Mesenchymal stem cell (in vitro differentiated cells and primary cell): ENCODE data around the gene LMX1B.

Source experiments
- DNase-seq: peaks from one replicate; pipeline ENCODE4 v3.0.0-alpha.2; 2013
- H2AFZ ChIP-seq: one replicate; pipeline ENCODE4 v1.6.1; 2013; ENCODE audit warnings: low read depth, mild to moderate bottlenecking, control low read depth, inconsistent platforms, low read length, moderate library complexity
- H2AK5ac ChIP-seq: 2 replicates; pipeline ENCODE4 v1.6.1; 2013; ENCODE audit warnings: low read length, moderate library complexity, mild to moderate bottlenecking, inconsistent platforms; ENCODE audit not compliant: severe bottlenecking
- H2BK120ac ChIP-seq: one replicate; pipeline ENCODE4 v1.6.1; 2013; ENCODE audit warnings: low read depth, mild to moderate bottlenecking, inconsistent platforms, low read length, moderate library complexity
- H2BK12ac ChIP-seq, 2 experiments: one replicate each; pipeline ENCODE4 v1.6.1; 2013; ENCODE audit warnings: inconsistent platforms in 2 of 2, low read length in 2 of 2, mild to moderate bottlenecking in 2 of 2, moderate library complexity in 2 of 2, control low read depth in 1 of 2
- H2BK15ac ChIP-seq: one replicate; pipeline ENCODE4 v1.6.1; 2013; ENCODE audit warnings: mild to moderate bottlenecking, low read depth, inconsistent platforms; ENCODE audit not compliant: poor library complexity, severe bottlenecking
- H2BK5ac ChIP-seq: 2 replicates; pipeline ENCODE4 v1.6.1; 2013; ENCODE audit warnings: low read depth, mild to moderate bottlenecking, low read length, control low read depth, inconsistent platforms; ENCODE audit not compliant: poor library complexity, severe bottlenecking
- H3K14ac ChIP-seq, 2 experiments: one replicate each; pipeline ENCODE4 v1.6.1; 2013; ENCODE audit warnings: inconsistent platforms in 2 of 2, low read length in 2 of 2, control low read depth in 1 of 2, mild to moderate bottlenecking in 1 of 2, moderate library complexity in 1 of 2
- H3K18ac ChIP-seq, 2 experiments: one replicate each; pipeline ENCODE4 v1.6.1; 2013; ENCODE audit warnings: inconsistent platforms in 2 of 2, low read length in 2 of 2, control low read depth in 1 of 2, low read depth in 1 of 2, mild to moderate bottlenecking in 1 of 2
- H3K23ac ChIP-seq, 2 experiments: one replicate each; pipeline ENCODE4 v1.6.1; 2013; ENCODE audit warnings: inconsistent platforms in 2 of 2, low read length in 2 of 2, mild to moderate bottlenecking in 2 of 2, moderate library complexity in 2 of 2, control low read depth in 1 of 2
- H3K27ac ChIP-seq: 2 replicates; pipeline ENCODE4 v1.5.1; 2013; ENCODE audit warnings: mild to moderate bottlenecking, moderate library complexity, low read length, control low read depth, inconsistent platforms; ENCODE audit not compliant: poor library complexity, severe bottlenecking
- H3K27me3 ChIP-seq, 2 experiments: 2 replicates each; pipeline versions ENCODE4 v1.6.1 to v1.7.0; 2013; ENCODE audit warnings: low read length in 2 of 2, mild to moderate bottlenecking in 2 of 2, moderate library complexity in 2 of 2, control low read depth in 1 of 2, inconsistent platforms in 1 of 2; ENCODE audit not compliant: control insufficient read depth in 1 of 2, insufficient read depth in 1 of 2
- H3K36me3 ChIP-seq, 2 experiments: 2 replicates each; pipeline versions ENCODE4 v1.6.1 to v1.7.0; 2013; ENCODE audit warnings: low read length in 2 of 2, control low read depth in 1 of 2, inconsistent platforms in 1 of 2, low read depth in 1 of 2, mild to moderate bottlenecking in 1 of 2; ENCODE audit not compliant: insufficient read depth in 2 of 2, control insufficient read depth in 1 of 2
- H3K4ac ChIP-seq, 2 experiments: one replicate each; pipeline ENCODE4 v1.6.1; 2013; ENCODE audit warnings: inconsistent platforms in 2 of 2, low read length in 2 of 2, mild to moderate bottlenecking in 2 of 2, moderate library complexity in 2 of 2, control low read depth in 1 of 2, low read depth in 1 of 2
- H3K4me1 ChIP-seq: 2 replicates; pipeline ENCODE4 v1.6.1; 2013; ENCODE audit warnings: low read depth, low read length, control low read depth; ENCODE audit not compliant: control insufficient read depth, insufficient read depth
- H3K4me2 ChIP-seq: 2 replicates; pipeline ENCODE4 v1.6.1; 2013; ENCODE audit warnings: low read length, mild to moderate bottlenecking, inconsistent platforms; ENCODE audit not compliant: poor library complexity, severe bottlenecking
- H3K4me3 ChIP-seq, 2 experiments: 2 replicates each; pipeline versions ENCODE4 v1.5.1 to v1.7.0; 2013; ENCODE audit warnings: low read length in 2 of 2, mild to moderate bottlenecking in 2 of 2, control low read depth in 1 of 2, low read depth in 1 of 2; ENCODE audit not compliant: insufficient read depth in 1 of 2
- H3K79me1 ChIP-seq: replicated peaks from 2 replicates; pipeline ENCODE4 v1.6.1; 2013; ENCODE audit warnings: mild to moderate bottlenecking, control low read depth, low read length, inconsistent platforms; ENCODE audit not compliant: poor library complexity, severe bottlenecking
- H3K9ac ChIP-seq: 2 replicates; pipeline ENCODE4 v1.7.0; 2013; ENCODE audit warnings: mild to moderate bottlenecking, low read length, moderate library complexity
- H3K9me3 ChIP-seq: 2 replicates; pipeline ENCODE4 v1.7.0; 2013; ENCODE audit warnings: mild to moderate bottlenecking, low read length; ENCODE audit not compliant: control insufficient read depth
- H4K8ac ChIP-seq: one replicate; pipeline ENCODE4 v1.6.1; 2013; ENCODE audit warnings: inconsistent platforms, mild to moderate bottlenecking, low read length, moderate library complexity
- H4K91ac ChIP-seq: one replicate; pipeline ENCODE4 v1.6.1; 2013; ENCODE audit warnings: mild to moderate bottlenecking, low read length, inconsistent platforms
- WGBS: methylation state at CpG from one replicate; pipeline ENCODE4 v1.1.7; 2013; ENCODE audit warnings: mixed read lengths; 5-methylcytosine and 5-hydroxymethylcytosine counted together

LMX1B gene

GRCh38 chr9:126733005-126733404, 119.3 kb downstream of the LMX1B start:
- H2BK5ac ChIP-seq, result no peak overlapping the region
- H3K4me2 ChIP-seq, result no peak overlapping the region
- no peak overlapping the region for H3K18ac ChIP-seq
- H3K27me3 ChIP-seq, result peaks cover under 1 to 11% of the 10 kb centered on the region in 2 experiments
- no peak overlapping the region for H2AFZ ChIP-seq
- no peaks in the 10 kb centered on the region for H3K79me1 ChIP-seq
- H3K9me3 ChIP-seq, result peaks cover 26% of the 10 kb centered on the region
- no peak overlapping the region for H3K23ac ChIP-seq
- H2BK120ac ChIP-seq, result no peak overlapping the region
- no peak overlapping the region for H2BK15ac ChIP-seq
- H3K36me3 ChIP-seq, result no peaks in the 10 kb centered on the region
- no peak for DNase-seq
- no peak overlapping the region for H2AK5ac ChIP-seq
- H3K9ac ChIP-seq, result no peak overlapping the region
- no peak overlapping the region for H4K8ac ChIP-seq
- H2BK12ac ChIP-seq, result no peak overlapping the region
- H3K4ac ChIP-seq, result no peak overlapping the region
- no peak overlapping the region for H4K91ac ChIP-seq
- WGBS, result 65% methylated on average over 2 of the region's 3 CpGs
- no peaks in the 10 kb centered on the region for H3K4me1 ChIP-seq
- H3K4me3 ChIP-seq, result no peak overlapping the region
- no peak overlapping the region for H3K27ac ChIP-seq
- no peak overlapping the region for H3K14ac ChIP-seq

GRCh38 chr9:126734877-126735276, 121.1 kb downstream of the LMX1B start:
- Histone ChIP-seq H2BK5ac (no peak overlapping the region), H3K36me3 (no peaks in the 10 kb centered on the region), H3K14ac (no peak overlapping the region), H2BK12ac (no peak overlapping the region), H3K23ac (no peak overlapping the region), H4K91ac (no peak overlapping the region), H3K4me2 (no peak overlapping the region), H2AK5ac (no peak overlapping the region), H2BK120ac (no peak overlapping the region), H2AFZ (no peak overlapping the region), H3K27me3 (peaks cover 18 to 27% of the 10 kb centered on the region in 2 experiments), H4K8ac (no peak overlapping the region), H3K79me1 (no peaks in the 10 kb centered on the region), H3K18ac (no peak overlapping the region), H3K9ac (no peak overlapping the region), H3K4me1 (no peaks in the 10 kb centered on the region), H3K4me3 (no peak overlapping the region), H3K27ac (no peak overlapping the region), H2BK15ac (no peak overlapping the region), H3K4ac (no peak overlapping the region), H3K9me3 (peaks cover 38% of the 10 kb centered on the region)
- DNase-seq, result no peak
- WGBS, result no CpG with 5 or more reads among the region's 2 CpGs

- no peak overlapping the region for H2BK120ac ChIP-seq
- WGBS, result no CpG with 5 or more reads among the region's 1 CpG
- no peak overlapping the region for H2BK15ac ChIP-seq
Observed at GRCh38 chr9:126735482-126735881, 121.8 kb downstream of the LMX1B start.

GRCh38 chr9:126738553-126738952, 124.8 kb downstream of the LMX1B start:
- Histone ChIP-seq H3K36me3 (no peaks in the 10 kb centered on the region), H2BK120ac (no peak overlapping the region), H3K4me3 (no peak overlapping the region), H3K9me3 (peaks cover 31% of the 10 kb centered on the region), H2AFZ (no peak overlapping the region), H2BK12ac (no peak overlapping the region), H3K79me1 (no peaks in the 10 kb centered on the region), H3K18ac (no peak overlapping the region), H3K27ac (no peak overlapping the region), H3K23ac (no peak overlapping the region), H3K14ac (no peak overlapping the region), H3K4me1 (no peaks in the 10 kb centered on the region), H4K91ac (no peak overlapping the region), H3K4me2 (no peak overlapping the region), H4K8ac (no peak overlapping the region), H2BK5ac (no peak overlapping the region), H3K4ac (no peak overlapping the region), H2AK5ac (no peak overlapping the region), H3K27me3 (peaks cover 36 to 44% of the 10 kb centered on the region in 2 experiments), H2BK15ac (no peak overlapping the region), H3K9ac (no peak overlapping the region)
- 0% methylated on average over 1 of the region's 1 CpG for WGBS
- DNase-seq, result no peak

More at GRCh38 chr9:126735482-126735881, 121.8 kb downstream of the LMX1B start:
- Histone ChIP-seq H3K18ac (no peak overlapping the region), H3K4me2 (no peak overlapping the region), H3K9me3 (peaks cover 38% of the 10 kb centered on the region), H3K36me3 (no peaks in the 10 kb centered on the region), H3K23ac (no peak overlapping the region), H3K14ac (no peak overlapping the region), H3K4me1 (no peaks in the 10 kb centered on the region), H3K27ac (no peak overlapping the region), H2AFZ (no peak overlapping the region), H4K91ac (no peak overlapping the region), H4K8ac (no peak overlapping the region), H2AK5ac (no peak overlapping the region), H3K9ac (no peak overlapping the region), H3K79me1 (no peaks in the 10 kb centered on the region), H3K27me3 (peaks cover 24 to 33% of the 10 kb centered on the region in 2 experiments), H2BK12ac (no peak overlapping the region), H3K4ac (no peak overlapping the region), H2BK5ac (no peak overlapping the region), H3K4me3 (no peak overlapping the region)
- no peak for DNase-seq
